Measurements from ENCODE around the gene SLC13A3. TPM values are rescaled to one million over a fixed set of nuclear protein-coding genes. Genes with fewer than 3 reads are reported as not detected.

SLC13A3 gene
- total and polyA plus RNA-seq, 9 donors: 0.36 to 7.1 (median 4.6) TPM

DNA sequence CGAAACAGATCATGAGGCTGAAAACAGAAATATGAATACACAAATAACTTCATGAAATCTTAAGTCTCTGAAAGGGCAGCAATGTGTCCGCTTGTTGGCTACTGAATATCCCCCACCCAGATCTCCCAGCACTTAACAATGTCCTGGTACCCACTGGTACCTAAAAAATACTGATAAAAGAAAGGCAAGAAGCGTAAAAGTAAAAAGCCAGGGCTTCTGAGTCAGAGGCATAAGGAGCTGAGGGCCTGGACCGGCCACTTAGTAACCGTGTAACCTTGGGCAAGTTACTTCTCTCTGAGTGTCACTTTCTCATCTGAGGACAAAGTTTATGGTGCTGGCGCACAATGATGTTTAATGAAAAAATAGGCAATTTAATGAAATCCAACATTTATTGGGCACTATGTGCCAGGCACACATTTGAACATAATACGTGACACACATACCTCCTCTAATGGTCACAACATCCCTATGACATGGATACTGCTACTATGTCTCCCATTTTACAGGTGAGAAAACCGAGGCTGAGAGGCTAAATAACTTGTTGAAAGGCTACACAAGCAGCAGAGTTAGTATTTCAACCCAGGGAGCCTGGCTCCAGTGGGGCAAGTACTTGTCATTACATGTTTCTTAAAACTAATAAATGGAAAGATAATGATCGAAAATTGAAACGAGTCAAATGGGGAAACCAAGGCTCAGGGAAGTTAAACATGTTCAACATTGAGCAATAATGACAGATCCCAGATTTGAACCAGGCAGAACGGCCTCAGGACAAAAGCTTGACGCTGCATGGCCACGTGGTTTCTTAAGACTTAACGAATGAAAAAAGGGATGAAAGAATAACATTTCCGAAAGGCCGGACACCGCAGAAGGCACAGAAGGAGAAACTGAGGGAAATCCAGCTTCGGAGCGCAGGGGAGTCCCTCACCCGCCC lies 37.2 kb upstream of the SLC13A3 start:
- DNase-seq: no peak
- WGBS, 3 donors: 6 to 10% (median 6%) methylated on average over 20 of the region's 20 CpGs
- TF ChIP-seq POLR2A (IDR thresholded peaks at IDR 0.05) (no peak), EP300 (IDR thresholded peaks at IDR 0.05) (no peak)
- TF ChIP-seq, protein P1, sequence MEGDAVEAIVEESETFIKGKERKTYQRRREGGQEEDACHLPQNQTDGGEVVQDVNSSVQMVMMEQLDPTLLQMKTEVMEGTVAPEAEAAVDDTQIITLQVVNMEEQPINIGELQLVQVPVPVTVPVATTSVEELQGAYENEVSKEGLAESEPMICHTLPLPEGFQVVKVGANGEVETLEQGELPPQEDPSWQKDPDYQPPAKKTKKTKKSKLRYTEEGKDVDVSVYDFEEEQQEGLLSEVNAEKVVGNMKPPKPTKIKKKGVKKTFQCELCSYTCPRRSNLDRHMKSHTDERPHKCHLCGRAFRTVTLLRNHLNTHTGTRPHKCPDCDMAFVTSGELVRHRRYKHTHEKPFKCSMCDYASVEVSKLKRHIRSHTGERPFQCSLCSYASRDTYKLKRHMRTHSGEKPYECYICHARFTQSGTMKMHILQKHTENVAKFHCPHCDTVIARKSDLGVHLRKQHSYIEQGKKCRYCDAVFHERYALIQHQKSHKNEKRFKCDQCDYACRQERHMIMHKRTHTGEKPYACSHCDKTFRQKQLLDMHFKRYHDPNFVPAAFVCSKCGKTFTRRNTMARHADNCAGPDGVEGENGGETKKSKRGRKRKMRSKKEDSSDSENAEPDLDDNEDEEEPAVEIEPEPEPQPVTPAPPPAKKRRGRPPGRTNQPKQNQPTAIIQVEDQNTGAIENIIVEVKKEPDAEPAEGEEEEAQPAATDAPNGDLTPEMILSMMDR (IDR thresholded peaks at IDR 0.05): no peak
- Histone ChIP-seq H3K9me3 (no peaks in the 10 kb centered on the region), H3K4me1 (ENCODE audit: insufficient read depth) (peaks cover 4% of the 10 kb centered on the region), H3K36me3 (no peaks in the 10 kb centered on the region), H3K4me3 (peak overlapping the region; percentile 99), H3K27ac (peak overlapping the region; percentile 76 to 85), H3K27me3 (no peaks in the 10 kb centered on the region)
- intact Hi-C loops (cut with DNase I): no loop called here

DNA sequence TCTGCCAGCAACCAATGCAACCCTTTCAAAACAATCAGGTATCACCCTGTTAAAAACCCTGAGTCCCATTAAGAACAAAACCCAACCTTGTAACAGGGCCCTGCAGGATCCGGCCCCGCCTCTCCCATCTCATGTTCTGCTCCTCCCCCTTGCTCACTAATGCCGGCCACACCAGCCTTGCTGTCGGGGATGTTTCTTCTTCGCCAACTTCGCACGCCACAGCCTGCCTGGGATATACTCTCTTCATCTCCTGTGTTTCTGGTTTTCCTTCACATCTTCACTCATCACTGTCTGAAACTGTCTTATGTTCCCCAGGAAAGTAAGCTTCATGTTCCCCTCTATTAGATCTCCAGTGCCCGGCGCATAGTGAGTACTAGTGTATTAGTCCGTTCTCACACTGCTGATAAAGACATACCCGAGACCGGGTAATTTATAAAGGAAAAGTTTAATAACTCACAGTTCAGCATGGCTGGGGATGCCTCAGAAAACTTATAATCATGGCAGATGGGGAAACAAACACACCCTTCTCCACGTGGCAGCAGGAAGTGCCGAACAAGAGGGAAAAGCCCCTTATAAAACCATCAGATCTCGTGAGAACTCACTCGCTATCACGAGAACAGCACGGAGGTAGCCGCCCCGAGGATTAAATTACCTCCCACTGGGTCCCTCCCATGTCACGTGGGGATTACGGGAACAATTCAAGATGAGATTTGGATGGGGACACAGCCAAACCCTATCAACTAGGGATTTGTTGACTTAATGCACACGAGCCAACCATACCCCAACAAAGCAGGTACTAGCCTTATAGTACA lies 32.9 kb upstream of the SLC13A3 start:
- Histone ChIP-seq H3K36me3 (no peaks in the 10 kb centered on the region), H3K4me3 (peak overlapping the region; percentile 34), H3K9me3 (no peaks in the 10 kb centered on the region), H3K27me3 (no peaks in the 10 kb centered on the region), H3K4me1 (ENCODE audit: insufficient read depth) (peaks cover 11% of the 10 kb centered on the region), H3K27ac (peak overlapping the region in 1 of 2 donors; percentile 39)
- intact Hi-C loops (cut with DNase I): loop anchor here in 2 of 4 donors (5.0 kb wide), 2 partner anchors 122 to 127 kb away; no protein-coding TSS in a partner anchor
- DNase-seq: peak; percentile 53 to 67 (median 65)
- 4 to 15% (median 9%) methylated on average over 23 of the region's 23 CpGs for WGBS, 3 donors
- TF ChIP-seq POLR2A (IDR thresholded peaks at IDR 0.05) (no peak), EP300 (IDR thresholded peaks at IDR 0.05) (no peak)
- TF ChIP-seq, protein P1 (IDR thresholded peaks at IDR 0.05): no peak

DNA sequence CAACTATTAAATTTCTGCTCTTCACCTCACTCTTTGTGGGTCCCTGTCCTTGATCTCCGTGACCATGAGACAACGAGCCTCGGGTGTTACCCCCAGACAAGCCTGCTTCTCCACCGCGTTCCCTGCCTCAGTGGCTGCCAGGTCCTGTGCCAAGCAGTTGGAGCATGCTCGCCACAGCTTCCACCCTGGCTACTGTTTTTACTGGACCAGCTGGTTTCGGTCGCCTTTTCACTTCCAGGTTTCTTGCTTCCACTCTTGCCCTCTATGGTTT lies 32.3 kb upstream of the SLC13A3 start:
- no peak overlapping the region for H3K27ac ChIP-seq
- peak in 1 of 5 donors; percentile 51 for DNase-seq
- H3K4me3 ChIP-seq: peak overlapping the region; percentile 34

More for the DNA sequence above, 32.3 kb upstream of the SLC13A3 start:
- peaks cover 11% of the 10 kb centered on the region for H3K4me1 ChIP-seq (ENCODE audit: insufficient read depth)
- TF ChIP-seq, protein P1 (IDR thresholded peaks at IDR 0.05): no peak
- TF ChIP-seq EP300 (IDR thresholded peaks at IDR 0.05) (no peak), POLR2A (IDR thresholded peaks at IDR 0.05) (no peak)
- no peaks in the 10 kb centered on the region for H3K9me3 ChIP-seq
- WGBS, 3 donors: 4 to 9% (median 5%) methylated on average over 8 of the region's 8 CpGs
- H3K27me3 ChIP-seq: no peaks in the 10 kb centered on the region
- intact Hi-C loops (cut with DNase I): loop anchor here in 2 of 4 donors (5.0 kb wide), 2 partner anchors 121 to 126 kb away; no protein-coding TSS in a partner anchor
- no peaks in the 10 kb centered on the region for H3K36me3 ChIP-seq

Data from ovary (tissue), 9 donors.